A549 (cell line): ENCODE data around the gene ANO6. TPM values are rescaled to one million over a fixed set of nuclear protein-coding genes. Genes with fewer than 3 reads are reported as not detected.

Source experiments
- ATAC-seq, 2 experiments: fragments of 200-7000 bp in 1 of 2; fragments of >200 bp in 1 of 2; cut with Nextera tagmentation in 1 of 2; cut with Tn5 transposase in 1 of 2; 3 replicates each; pipeline versions ENCODE4 v1.8.0 to v1.9.1; 2018 to 2020; ENCODE audit warnings: mild to moderate bottlenecking in 1 of 2, moderate library complexity in 1 of 2
- CTCF ChIA-PET: fragments of 300-600 bp; sonication (Branson Sonifier 250); formaldehyde crosslinking; extraction: SDS; loops from one replicate; lab custom pipeline; 2021; ENCODE audit warnings: antibody characterized with exemption, inconsistent platforms; lab: Yijun Ruan, JAX
- POLR2A ChIA-PET: fragments of 350-600 bp; formaldehyde crosslinking; extraction: SDS; loops from one replicate; lab custom pipeline; 2021; ENCODE audit warnings: antibody characterized with exemption, inconsistent platforms; lab: Yijun Ruan, JAX
- DNase-seq, 2 experiments: peaks; one replicate each; pipeline versions ENCODE4 v3.0.0 to v3.0.0-alpha.2; 2011 to 2016; ENCODE audit warnings: low read depth in 1 of 2, low spot score in 1 of 2
- FAIRE-seq: peaks from 2 replicates; lab custom pipeline; 2011; peaks lifted over from hg19 to GRCh38; lab: Jason Lieb, UNC
- H3K27ac ChIP-seq, 2 experiments: fragments of >200 bp; sonication (Bioruptor Twin); formaldehyde crosslinking; 3 replicates each; pipeline ENCODE4 v1.5.1; 2016 to 2017
- H3K4me1 ChIP-seq: fragments of >200 bp; sonication (Bioruptor Twin); formaldehyde crosslinking; 3 replicates; pipeline ENCODE4 v1.6.1; 2016
- H3K4me2 ChIP-seq: fragments of >200 bp; sonication (Bioruptor Twin); formaldehyde crosslinking; 3 replicates; pipeline ENCODE4 v1.6.1; 2016
- H3K4me3 ChIP-seq: fragments of >200 bp; sonication (Bioruptor Twin); formaldehyde crosslinking; 3 replicates; pipeline ENCODE4 v1.5.1; 2016
- H3K9me3 ChIP-seq: fragments of >200 bp; sonication (Bioruptor Twin); formaldehyde crosslinking; 3 replicates; pipeline ENCODE4 v1.6.1; 2016
- BHLHE40 ChIP-seq: IDR thresholded peaks from 2 replicates; pipeline ENCODE4 v1.6.1; 2012; ENCODE audit warnings: low read depth, low read length, inconsistent platforms
- CEBPB ChIP-seq, 2 experiments: fragments of >200 bp in 1 of 2; sonication (Bioruptor Twin) in 1 of 2; formaldehyde crosslinking in 1 of 2; IDR thresholded peaks; 2 replicates each; pipeline ENCODE4 v1.6.1; 2012 to 2016
- CHD4 ChIP-seq: fragments of 200-600 bp; sonication (generic); IDR thresholded peaks from 2 replicates; pipeline ENCODE4 v1.6.1; 2016; ENCODE audit warnings: antibody characterized with exemption, mild to moderate bottlenecking, borderline replicate concordance
- CTCF ChIP-seq: fragments of >200 bp; sonication (Bioruptor Twin); formaldehyde crosslinking; IDR thresholded peaks from 3 replicates; pipeline ENCODE4 v1.5.1; 2016
- EHF ChIP-seq: fragments of 250-450 bp; sonication (Bioruptor Pico); IDR thresholded peaks from 2 replicates; pipeline ENCODE4 v1.5.0; 2020; ENCODE audit warnings: mild to moderate bottlenecking
- EP300 ChIP-seq, 2 experiments: fragments of >200 bp; sonication (Bioruptor Twin); formaldehyde crosslinking; IDR thresholded peaks; 2 replicates in 1 of 2; 3 replicates in 1 of 2; pipeline ENCODE4 v1.6.1; 2016 to 2017
- HDAC2 ChIP-seq: fragments of 200-600 bp; sonication (generic); IDR thresholded peaks from 2 replicates; pipeline ENCODE4 v1.6.1; 2016
- HMGXB4 ChIP-seq: fragments of 250-450 bp; sonication (Bioruptor Pico); IDR thresholded peaks from 2 replicates; pipeline ENCODE4 v1.5.0; 2021; ENCODE audit warnings: mild to moderate bottlenecking, moderate library complexity, borderline replicate concordance
- HOXA7 ChIP-seq: fragments of 250-450 bp; sonication (Bioruptor Pico); IDR thresholded peaks from 2 replicates; pipeline ENCODE4 v1.5.0; 2020; ENCODE audit warnings: mild to moderate bottlenecking, moderate library complexity
- JUN ChIP-seq, 2 experiments: fragments of >200 bp; sonication (Bioruptor Twin); formaldehyde crosslinking; IDR thresholded peaks; 2 replicates in 1 of 2; 3 replicates in 1 of 2; pipeline ENCODE4 v1.6.1; 2016 to 2017
- NFE2L2 ChIP-seq: fragments of 150-350 bp; conservative IDR thresholded peaks from 2 replicates; pipeline ENCODE4 v1.6.1; 2014; ENCODE audit warnings: low read length
- NPAS2 ChIP-seq: fragments of 250-450 bp; sonication (Bioruptor Pico); IDR thresholded peaks from 2 replicates; pipeline ENCODE4 v1.8.0; 2022; ENCODE audit warnings: mild to moderate bottlenecking, moderate library complexity, borderline replicate concordance
- NR3C1 ChIP-seq: fragments of >200 bp; sonication (Bioruptor Twin); formaldehyde crosslinking; IDR thresholded peaks from 3 replicates; pipeline ENCODE4 v1.6.1; 2017
- POLR2AphosphoS2 ChIP-seq: conservative IDR thresholded peaks from 2 replicates; pipeline ENCODE4 v1.6.1; 2012; ENCODE audit warnings: low read length, improper control_type of control experiment, inconsistent platforms
- RARB ChIP-seq: fragments of 250-450 bp; sonication (Bioruptor Pico); IDR thresholded peaks from 2 replicates; pipeline ENCODE4 v1.8.0; 2021; ENCODE audit warnings: mild to moderate bottlenecking, moderate library complexity
- RFX5 ChIP-seq: fragments of 450-650 bp; IDR thresholded peaks from 2 replicates; pipeline ENCODE4 v1.7.1; 2014; ENCODE audit warnings: antibody characterized with exemption, mild to moderate bottlenecking, moderate library complexity
- RNF2 ChIP-seq: fragments of 200-600 bp; sonication (generic); IDR thresholded peaks from 2 replicates; pipeline ENCODE4 v1.6.1; 2016; ENCODE audit warnings: low read depth, mild to moderate bottlenecking, antibody characterized with exemption, moderate library complexity, borderline replicate concordance
- TFCP2L1 ChIP-seq: fragments of 250-450 bp; sonication (Bioruptor Pico); IDR thresholded peaks from 2 replicates; pipeline ENCODE4 v1.5.0; 2021; ENCODE audit warnings: mild to moderate bottlenecking
- TP53 ChIP-seq: fragments of 250-450 bp; sonication (Bioruptor Pico); IDR thresholded peaks from 2 replicates; pipeline ENCODE4 v1.5.0; 2021; ENCODE audit warnings: mild to moderate bottlenecking, moderate library complexity
- ZC3H11A ChIP-seq: fragments of 450-650 bp; IDR thresholded peaks from 2 replicates; pipeline ENCODE4 v1.6.1; 2014; ENCODE audit warnings: antibody characterized with exemption, mild to moderate bottlenecking
- ZNF302 ChIP-seq: fragments of 250-450 bp; sonication (Bioruptor Pico); IDR thresholded peaks from 2 replicates; pipeline ENCODE4 v1.9.0; 2021; ENCODE audit warnings: inconsistent platforms, mild to moderate bottlenecking, moderate library complexity
- WGBS: methylation state at CpG from one replicate; pipeline ENCODE4 v1.1.6; 2017; ENCODE audit errors: missing lambda C conversion rate; 5-methylcytosine and 5-hydroxymethylcytosine counted together
- polyA plus RNA-seq, 4 experiments: library from polyadenylated mRNA; depleted of rRNA in 3 of 4; stranded (reverse); fragments of >200 nt; fragmentation: RNase III in 1 of 4; extraction: RNeasy Plus Mini Kit Qiagen cat#74134 plus additional on column Dnase treatment in 1 of 4; gene quantifications; 2 replicates in 3 of 4; 3 replicates in 1 of 4; pipeline ENCODE4 v1.2.3, GENCODE V29; 2011 to 2017
- TF ChIP-seq, protein P1 (sequence below): IDR thresholded peaks from 2 replicates; pipeline ENCODE4 v1.6.1; 2012
- TF ChIP-seq, protein P2 (sequence below): fragments of >200 bp; sonication (Bioruptor Twin); formaldehyde crosslinking; IDR thresholded peaks from 3 replicates; pipeline ENCODE4 v1.6.1; 2016
- TF ChIP-seq, protein P3 (sequence below): IDR thresholded peaks from 2 replicates; pipeline ENCODE4 v1.6.1; 2012

ANO6 gene
- polyA plus RNA-seq, 2 of the 4 experiments (the other 2 are of a cell fraction), result 41.7 to 80.0 TPM

- WGBS, result 94% methylated on average over 1 of the region's 1 CpG
- no peak for ATAC-seq
- TF ChIP-seq TP53 (CRISPR knock-in tag) (no peak), HOXA7 (no peak), RNF2 (no peak)
- TF ChIP-seq, protein P1, sequence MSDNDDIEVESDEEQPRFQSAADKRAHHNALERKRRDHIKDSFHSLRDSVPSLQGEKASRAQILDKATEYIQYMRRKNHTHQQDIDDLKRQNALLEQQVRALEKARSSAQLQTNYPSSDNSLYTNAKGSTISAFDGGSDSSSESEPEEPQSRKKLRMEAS, result no peak
- TF ChIP-seq, protein P2, sequence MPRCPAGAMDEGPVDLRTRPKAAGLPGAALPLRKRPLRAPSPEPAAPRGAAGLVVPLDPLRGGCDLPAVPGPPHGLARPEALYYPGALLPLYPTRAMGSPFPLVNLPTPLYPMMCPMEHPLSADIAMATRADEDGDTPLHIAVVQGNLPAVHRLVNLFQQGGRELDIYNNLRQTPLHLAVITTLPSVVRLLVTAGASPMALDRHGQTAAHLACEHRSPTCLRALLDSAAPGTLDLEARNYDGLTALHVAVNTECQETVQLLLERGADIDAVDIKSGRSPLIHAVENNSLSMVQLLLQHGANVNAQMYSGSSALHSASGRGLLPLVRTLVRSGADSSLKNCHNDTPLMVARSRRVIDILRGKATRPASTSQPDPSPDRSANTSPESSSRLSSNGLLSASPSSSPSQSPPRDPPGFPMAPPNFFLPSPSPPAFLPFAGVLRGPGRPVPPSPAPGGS, result no peak
- no peak overlapping the region for H3K4me3 ChIP-seq
- H3K27ac ChIP-seq, result no peak overlapping the region
- no peaks in the 10 kb centered on the region for H3K9me3 ChIP-seq
- ChIA-PET CTCF (interaction anchor here (5.6 kb wide), 1 partner anchor 22 kb away, joined by 27 read pairs; no protein-coding TSS in a partner anchor), POLR2A (no interaction called here)
- peaks cover 27% of the 10 kb centered on the region; the same call in 2 of the 3 replicates for H3K4me1 ChIP-seq
- no peak overlapping the region for H3K4me2 ChIP-seq
- no peak for FAIRE-seq
- no peak for DNase-seq
These were observed 75.6 kb downstream of the ANO6 start for GRCh38 chr12:45291518-45291917.

DNA sequence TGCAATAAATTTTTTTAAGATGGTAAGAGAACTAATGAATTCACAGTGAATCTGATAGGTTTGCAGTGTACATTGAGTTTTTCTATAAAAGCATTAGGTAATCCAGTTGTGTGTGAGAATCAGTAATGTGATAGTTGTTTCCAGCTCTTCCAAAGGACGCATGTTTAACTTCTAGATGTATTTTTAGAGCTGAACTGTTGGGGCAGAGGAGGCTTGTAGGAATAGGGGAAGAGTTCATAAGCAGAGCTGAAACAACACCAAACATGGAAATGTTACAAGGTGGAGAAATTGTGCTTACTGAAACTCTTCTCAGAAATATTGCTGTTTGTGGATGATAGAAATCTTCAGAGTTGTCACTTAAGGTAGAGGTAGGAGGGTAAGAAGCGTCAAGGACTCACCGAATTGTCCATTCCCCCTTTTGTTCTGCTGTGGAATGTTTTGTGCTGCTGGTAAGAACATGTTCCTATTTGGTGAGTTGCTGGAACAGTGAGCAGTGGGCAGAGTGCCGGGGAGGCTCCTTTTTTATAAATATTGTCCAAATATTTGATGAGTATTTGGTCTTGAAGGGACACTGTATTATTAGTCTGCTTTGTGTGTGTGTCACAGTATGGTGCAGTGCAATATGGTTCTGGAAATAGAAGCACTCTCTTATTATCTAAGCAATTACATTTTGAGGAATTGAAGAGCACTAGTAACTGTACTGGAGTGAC, 76.7 kb downstream of the ANO6 start:
- no peak for TF ChIP-seq NR3C1
- no peak for TF ChIP-seq ZC3H11A
- TF ChIP-seq NPAS2 (CRISPR knock-in tag), result no peak
- TF ChIP-seq BHLHE40, result no peak
- TF ChIP-seq EHF (CRISPR knock-in tag), result no peak
- no peak for TF ChIP-seq NFE2L2
- TF ChIP-seq, protein P1, result no peak
- no peak for TF ChIP-seq ZNF302 (CRISPR knock-in tag)
- TF ChIP-seq HDAC2, result no peak
- TF ChIP-seq, protein P3, sequence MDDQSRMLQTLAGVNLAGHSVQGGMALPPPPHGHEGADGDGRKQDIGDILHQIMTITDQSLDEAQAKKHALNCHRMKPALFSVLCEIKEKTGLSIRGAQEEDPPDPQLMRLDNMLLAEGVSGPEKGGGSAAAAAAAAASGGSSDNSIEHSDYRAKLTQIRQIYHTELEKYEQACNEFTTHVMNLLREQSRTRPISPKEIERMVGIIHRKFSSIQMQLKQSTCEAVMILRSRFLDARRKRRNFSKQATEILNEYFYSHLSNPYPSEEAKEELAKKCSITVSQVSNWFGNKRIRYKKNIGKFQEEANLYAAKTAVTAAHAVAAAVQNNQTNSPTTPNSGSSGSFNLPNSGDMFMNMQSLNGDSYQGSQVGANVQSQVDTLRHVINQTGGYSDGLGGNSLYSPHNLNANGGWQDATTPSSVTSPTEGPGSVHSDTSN, result no peak
- TF ChIP-seq JUN (IDR thresholded peaks at IDR 0.05), result no peak
- TF ChIP-seq POLR2AphosphoS2, result no peak
- TF ChIP-seq, all 56 proteins: peak for 0
- no peak for FAIRE-seq
- ATAC-seq, result peak in 1 of 2 experiments; percentile 44; a peak in 2 of 6 replicates
- Histone ChIP-seq H3K4me1 (peaks cover 26% of the 10 kb centered on the region; the same call in 2 of the 3 replicates), H3K9me3 (no peaks in the 10 kb centered on the region), H3K4me3 (no peak overlapping the region), H3K27ac (no peak overlapping the region; a peak in 1 of 6 replicates), H3K4me2 (no peak overlapping the region)
- ChIA-PET POLR2A (no interaction called here), CTCF (no interaction called here)
- no peak for DNase-seq
- WGBS, result 81% methylated on average over 4 of the region's 4 CpGs

DNA sequence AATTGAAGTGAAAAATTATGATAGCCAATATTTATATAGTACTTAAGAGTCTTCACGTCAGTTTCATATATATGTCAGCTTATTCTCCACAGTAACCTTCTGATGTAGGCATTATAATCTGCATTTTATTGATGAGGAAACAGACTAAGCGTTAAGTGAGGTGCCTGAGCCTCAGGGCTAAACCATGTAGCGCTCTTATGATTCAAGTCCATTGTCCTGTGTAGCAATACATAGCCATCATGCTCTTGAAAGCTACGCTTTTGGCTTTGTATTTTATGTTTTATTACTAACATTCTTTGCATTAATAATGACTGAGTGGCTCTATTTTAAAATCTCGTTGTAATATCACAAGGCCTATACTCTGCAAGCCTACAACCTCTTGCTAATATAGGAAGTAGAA, 79.0 kb downstream of the ANO6 start:
- POLR2A ChIA-PET, result no interaction called here

More for the DNA sequence above, 79.0 kb downstream of the ANO6 start:
- CTCF ChIA-PET, result interaction anchor here (0.8 to 1.2 kb wide), 2 partner anchors 79 to 125 kb away, joined by 3 read pairs; partner anchors contain the start of gene ANO6
- FAIRE-seq (no peak), DNase-seq (no peak), ATAC-seq (no peak)
- TF ChIP-seq ZNF302 (CRISPR knock-in tag) (no peak), CEBPB (IDR thresholded peaks at IDR 0.05) (no peak), RARB (CRISPR knock-in tag) (no peak), NR3C1 (no peak), CTCF (no peak), CHD4 (no peak), TFCP2L1 (CRISPR knock-in tag) (no peak), HMGXB4 (CRISPR knock-in tag) (no peak), JUN (IDR thresholded peaks at IDR 0.05) (no peak), NPAS2 (CRISPR knock-in tag) (no peak), EP300 (IDR thresholded peaks at IDR 0.05) (no peak), RFX5 (no peak), BHLHE40 (no peak)
- Histone ChIP-seq H3K4me1 (peaks cover 34% of the 10 kb centered on the region; the same call in 2 of the 3 replicates), H3K9me3 (no peaks in the 10 kb centered on the region), H3K4me3 (no peak overlapping the region), H3K4me2 (no peak overlapping the region), H3K27ac (no peak overlapping the region)
- WGBS, result 89% methylated on average over 5 of the region's 5 CpGs
